K562 (cell line): Measurements from ENCODE around the gene BAG5. TPM values are rescaled to one million over a fixed set of nuclear protein-coding genes. Genes with fewer than 3 reads are reported as not detected.

Source experiments
- CBX3 ChIP-seq, 2 experiments: IDR thresholded peaks; 1 replicate in 1 of 2; 2 replicates in 1 of 2; pipeline ENCODE4 v1.6.1; 2012; ENCODE audit warnings: inconsistent platforms in 2 of 2, low read length in 2 of 2, borderline replicate concordance in 1 of 2, control low read depth in 1 of 2
- FIP1L1 ChIP-seq: fragments of 200-400 bp; formaldehyde crosslinking; IDR thresholded peaks from 2 replicates; pipeline ENCODE4 v1.6.1; 2018; ENCODE audit warnings: mild to moderate bottlenecking, low read depth, low read length; ENCODE audit not compliant: poor library complexity, severe bottlenecking
- FOS ChIP-seq: IDR thresholded peaks from 3 replicates; pipeline ENCODE4 v1.6.1; 2011; ENCODE audit not compliant: insufficient read length; ENCODE audit errors: extremely low read depth
- FOXK1 ChIP-seq: sonication (generic); formaldehyde crosslinking; IDR thresholded peaks from 2 replicates; pipeline ENCODE4 v1.8.0; 2022; ENCODE audit warnings: missing genetic modification reagents, mild to moderate bottlenecking, borderline replicate concordance
- HIVEP1 ChIP-seq: fragments of 250-450 bp; sonication (Bioruptor Pico); IDR thresholded peaks from 2 replicates; pipeline ENCODE4 v1.4.0; 2020; ENCODE audit warnings: mild to moderate bottlenecking
- PRPF4 ChIP-seq: fragments of 200-400 bp; formaldehyde crosslinking; IDR thresholded peaks from one replicate; pipeline ENCODE4 v1.6.1; 2017; ENCODE audit warnings: low read length, low read depth, mild to moderate bottlenecking; ENCODE audit not compliant: insufficient read depth, poor library complexity, severe bottlenecking
- SAP30 ChIP-seq: fragments of 200-600 bp; sonication (generic); IDR thresholded peaks from 2 replicates; pipeline ENCODE4 v1.6.1; 2012; ENCODE audit warnings: borderline replicate concordance, low read depth, mild to moderate bottlenecking, moderate library complexity, low read length, control low read depth, inconsistent platforms; ENCODE audit not compliant: insufficient read depth, poor library complexity, severe bottlenecking
- SRSF9 ChIP-seq: fragments of 200-400 bp; formaldehyde crosslinking; IDR thresholded peaks from 2 replicates; pipeline ENCODE4 v1.6.1; 2017; ENCODE audit warnings: low read depth, low read length, borderline replicate concordance
- ZNF124 ChIP-seq: sonication (generic); formaldehyde crosslinking; IDR thresholded peaks from 2 replicates; pipeline ENCODE4 v1.8.1; 2022; ENCODE audit warnings: missing genetic modification reagents
- ZNF165 ChIP-seq: fragments of 250-450 bp; sonication (Bioruptor Pico); IDR thresholded peaks from 2 replicates; pipeline ENCODE4 v1.4.0; 2020; ENCODE audit warnings: borderline replicate concordance
- ZNF184 ChIP-seq: sonication (generic); formaldehyde crosslinking; IDR thresholded peaks from 2 replicates; pipeline ENCODE4 v1.5.0; 2020; ENCODE audit warnings: missing genetic modification reagents
- ZNF75A ChIP-seq: fragments of 450-650 bp; formaldehyde crosslinking; IDR thresholded peaks from 2 replicates; pipeline ENCODE4 v1.4.0; 2020; ENCODE audit warnings: mild to moderate bottlenecking
- polyA plus RNA-seq, 8 experiments: library from polyadenylated mRNA; depleted of rRNA in 4 of 8; stranded (reverse) in 5 of 8; unstranded in 3 of 8; fragments of >200 nt; fragmentation: Nextera tagmentation in 2 of 8; fragmentation: Illumina TruSeq in 1 of 8; extraction: Ambion mirVana in 2 of 8; extraction: Trizol in 1 of 8; gene quantifications; 2 replicates each; pipeline versions ENCODE4 v1.2.1 to v1.2.3, GENCODE V29; 2011 to 2014; ENCODE audit warnings: inconsistent platforms in 1 of 8, missing spikeins in 1 of 8
- total RNA-seq, 7 experiments: library from RNA; depleted of rRNA in 6 of 7; stranded (reverse); fragments of >200 nt in 6 of 7; fragmentation: Illumina TruSeq in 2 of 7; extraction: Trizol in 2 of 7; gene quantifications; 2 replicates each; pipeline versions ENCODE4 v1.2.1 to v1.2.3, GENCODE V29; 2011 to 2021; ENCODE audit warnings: low replicate concordance in 1 of 7
- TF ChIP-seq, protein P1 (sequence below), 2 experiments: IDR thresholded peaks; 2 replicates each; pipeline ENCODE4 v1.6.1; 2012; ENCODE audit warnings: improper control_type of control experiment in 2 of 2, low read depth in 2 of 2, low read length in 2 of 2, borderline replicate concordance in 1 of 2
- TF ChIP-seq, protein P2 (sequence below): fragments of 250-450 bp; sonication (Bioruptor Pico); IDR thresholded peaks from 2 replicates; pipeline ENCODE4 v1.8.0; 2021; ENCODE audit warnings: mild to moderate bottlenecking, moderate library complexity
- TF ChIP-seq, protein P3 (sequence below): fragments of 250-450 bp; sonication (Bioruptor Pico); IDR thresholded peaks from 2 replicates; pipeline ENCODE4 v1.5.1; 2021; ENCODE audit warnings: mild to moderate bottlenecking
- TF ChIP-seq, protein P4 (sequence below): fragments of 250-450 bp; sonication (Bioruptor Pico); IDR thresholded peaks from 2 replicates; pipeline ENCODE4 v1.5.0; 2022; ENCODE audit warnings: mild to moderate bottlenecking
- TF ChIP-seq, protein P5 (sequence below): fragments of 250-450 bp; sonication (Bioruptor Pico); IDR thresholded peaks from 2 replicates; pipeline ENCODE4 v1.5.0; 2021

Gene BAG5
- total and polyA plus RNA-seq, 9 of the 15 experiments (the other 6 are each of a cell fraction or from before 2014, with no cell fraction given), result 7.9 to 21.4 (median 13.2) TPM

DNA sequence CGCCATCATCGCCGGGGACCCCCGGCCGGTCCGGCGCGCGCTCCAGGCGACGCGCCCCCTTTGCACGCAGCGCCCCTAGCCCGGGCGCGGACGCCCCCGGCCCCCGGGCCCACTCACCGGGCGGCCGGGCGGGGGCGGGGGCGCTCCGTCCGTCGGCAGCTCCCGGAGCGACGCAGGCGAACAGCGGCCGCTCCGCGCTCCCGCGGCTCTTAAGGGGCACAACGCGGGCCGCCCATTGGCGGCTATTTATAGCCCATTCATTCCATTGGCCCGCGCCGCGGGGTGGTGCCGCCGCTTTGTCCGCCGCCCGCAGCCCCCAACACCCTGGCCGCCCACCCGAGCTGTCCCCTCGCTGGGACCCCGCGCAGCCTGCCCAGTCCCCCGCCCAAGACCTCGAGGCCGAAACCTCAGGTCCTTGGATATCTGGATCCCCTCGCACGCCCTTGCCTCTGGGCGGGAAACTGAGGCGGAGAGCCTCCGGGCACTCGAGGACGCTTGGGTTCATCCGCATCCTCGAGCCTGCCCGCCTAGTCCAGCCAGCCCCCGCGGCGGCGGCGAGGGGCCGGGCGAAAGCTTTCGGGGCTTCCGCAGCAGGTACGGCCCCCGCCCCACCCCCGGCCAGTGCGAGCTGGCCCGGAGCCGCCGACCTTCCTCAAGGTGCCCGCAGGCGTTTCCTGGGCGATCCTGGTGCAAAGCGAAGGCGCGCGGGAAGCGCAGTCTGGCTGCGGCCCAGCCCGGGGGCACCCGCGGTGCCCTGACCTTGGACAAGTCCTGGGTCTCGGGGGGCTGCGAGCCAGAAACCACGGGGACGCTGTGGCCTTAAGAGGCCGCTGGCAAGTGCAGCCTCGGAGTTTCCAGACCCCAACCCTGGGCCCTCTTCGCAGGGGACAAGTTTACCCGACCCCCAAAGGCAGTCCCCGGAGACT is 39.5 kb downstream of the BAG5 start, which contains the start of gene CKB (continued):
- TF ChIP-seq, protein P1, sequence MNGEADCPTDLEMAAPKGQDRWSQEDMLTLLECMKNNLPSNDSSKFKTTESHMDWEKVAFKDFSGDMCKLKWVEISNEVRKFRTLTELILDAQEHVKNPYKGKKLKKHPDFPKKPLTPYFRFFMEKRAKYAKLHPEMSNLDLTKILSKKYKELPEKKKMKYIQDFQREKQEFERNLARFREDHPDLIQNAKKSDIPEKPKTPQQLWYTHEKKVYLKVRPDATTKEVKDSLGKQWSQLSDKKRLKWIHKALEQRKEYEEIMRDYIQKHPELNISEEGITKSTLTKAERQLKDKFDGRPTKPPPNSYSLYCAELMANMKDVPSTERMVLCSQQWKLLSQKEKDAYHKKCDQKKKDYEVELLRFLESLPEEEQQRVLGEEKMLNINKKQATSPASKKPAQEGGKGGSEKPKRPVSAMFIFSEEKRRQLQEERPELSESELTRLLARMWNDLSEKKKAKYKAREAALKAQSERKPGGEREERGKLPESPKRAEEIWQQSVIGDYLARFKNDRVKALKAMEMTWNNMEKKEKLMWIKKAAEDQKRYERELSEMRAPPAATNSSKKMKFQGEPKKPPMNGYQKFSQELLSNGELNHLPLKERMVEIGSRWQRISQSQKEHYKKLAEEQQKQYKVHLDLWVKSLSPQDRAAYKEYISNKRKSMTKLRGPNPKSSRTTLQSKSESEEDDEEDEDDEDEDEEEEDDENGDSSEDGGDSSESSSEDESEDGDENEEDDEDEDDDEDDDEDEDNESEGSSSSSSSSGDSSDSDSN (IDR thresholded peaks at IDR 0.05; ENCODE audit: borderline replicate concordance in 1 of 2, low read depth in 2 of 2, low read length in 2 of 2), result no peak
- TF ChIP-seq, protein P2, sequence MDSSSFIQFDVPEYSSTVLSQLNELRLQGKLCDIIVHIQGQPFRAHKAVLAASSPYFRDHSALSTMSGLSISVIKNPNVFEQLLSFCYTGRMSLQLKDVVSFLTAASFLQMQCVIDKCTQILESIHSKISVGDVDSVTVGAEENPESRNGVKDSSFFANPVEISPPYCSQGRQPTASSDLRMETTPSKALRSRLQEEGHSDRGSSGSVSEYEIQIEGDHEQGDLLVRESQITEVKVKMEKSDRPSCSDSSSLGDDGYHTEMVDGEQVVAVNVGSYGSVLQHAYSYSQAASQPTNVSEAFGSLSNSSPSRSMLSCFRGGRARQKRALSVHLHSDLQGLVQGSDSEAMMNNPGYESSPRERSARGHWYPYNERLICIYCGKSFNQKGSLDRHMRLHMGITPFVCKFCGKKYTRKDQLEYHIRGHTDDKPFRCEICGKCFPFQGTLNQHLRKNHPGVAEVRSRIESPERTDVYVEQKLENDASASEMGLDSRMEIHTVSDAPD, result no peak
- TF ChIP-seq ZNF165 (CRISPR knock-in tag), result no peak
- TF ChIP-seq FOXK1 (CRISPR knock-in tag), result no peak
- TF ChIP-seq ZNF124 (CRISPR knock-in tag), result no peak
- TF ChIP-seq PRPF4, result peak; percentile 74
- no peak for TF ChIP-seq HIVEP1 (CRISPR knock-in tag)
- no peak for TF ChIP-seq ZNF75A
- TF ChIP-seq SAP30, result no peak
- no peak for TF ChIP-seq SRSF9
- peak; percentile 35 for TF ChIP-seq FOS
- TF ChIP-seq, protein P3, sequence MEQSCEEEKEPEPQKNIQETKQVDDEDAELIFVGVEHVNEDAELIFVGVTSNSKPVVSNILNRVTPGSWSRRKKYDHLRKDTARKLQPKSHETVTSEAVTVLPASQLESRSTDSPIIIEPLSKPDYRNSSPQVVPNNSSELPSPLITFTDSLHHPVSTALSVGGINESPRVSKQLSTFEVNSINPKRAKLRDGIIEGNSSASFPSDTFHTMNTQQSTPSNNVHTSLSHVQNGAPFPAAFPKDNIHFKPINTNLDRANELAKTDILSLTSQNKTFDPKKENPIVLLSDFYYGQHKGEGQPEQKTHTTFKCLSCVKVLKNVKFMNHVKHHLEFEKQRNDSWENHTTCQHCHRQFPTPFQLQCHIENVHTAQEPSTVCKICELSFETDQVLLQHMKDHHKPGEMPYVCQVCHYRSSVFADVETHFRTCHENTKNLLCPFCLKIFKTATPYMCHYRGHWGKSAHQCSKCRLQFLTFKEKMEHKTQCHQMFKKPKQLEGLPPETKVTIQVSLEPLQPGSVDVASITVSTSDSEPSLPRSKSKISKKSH, result no peak
- TF ChIP-seq, protein P4, sequence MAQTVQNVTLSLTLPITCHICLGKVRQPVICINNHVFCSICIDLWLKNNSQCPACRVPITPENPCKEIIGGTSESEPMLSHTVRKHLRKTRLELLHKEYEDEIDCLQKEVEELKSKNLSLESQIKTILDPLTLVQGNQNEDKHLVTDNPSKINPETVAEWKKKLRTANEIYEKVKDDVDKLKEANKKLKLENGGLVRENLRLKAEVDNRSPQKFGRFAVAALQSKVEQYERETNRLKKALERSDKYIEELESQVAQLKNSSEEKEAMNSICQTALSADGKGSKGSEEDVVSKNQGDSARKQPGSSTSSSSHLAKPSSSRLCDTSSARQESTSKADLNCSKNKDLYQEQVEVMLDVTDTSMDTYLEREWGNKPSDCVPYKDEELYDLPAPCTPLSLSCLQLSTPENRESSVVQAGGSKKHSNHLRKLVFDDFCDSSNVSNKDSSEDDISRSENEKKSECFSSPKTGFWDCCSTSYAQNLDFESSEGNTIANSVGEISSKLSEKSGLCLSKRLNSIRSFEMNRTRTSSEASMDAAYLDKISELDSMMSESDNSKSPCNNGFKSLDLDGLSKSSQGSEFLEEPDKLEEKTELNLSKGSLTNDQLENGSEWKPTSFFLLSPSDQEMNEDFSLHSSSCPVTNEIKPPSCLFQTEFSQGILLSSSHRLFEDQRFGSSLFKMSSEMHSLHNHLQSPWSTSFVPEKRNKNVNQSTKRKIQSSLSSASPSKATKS (CRISPR knock-in tag), result no peak
- TF ChIP-seq FIP1L1, result peak; percentile 31
- TF ChIP-seq ZNF184 (CRISPR knock-in tag), result no peak
- no peak for TF ChIP-seq CBX3 (IDR thresholded peaks at IDR 0.05; ENCODE audit: borderline replicate concordance in 1 of 2, low read length in 2 of 2)
- TF ChIP-seq, protein P5, sequence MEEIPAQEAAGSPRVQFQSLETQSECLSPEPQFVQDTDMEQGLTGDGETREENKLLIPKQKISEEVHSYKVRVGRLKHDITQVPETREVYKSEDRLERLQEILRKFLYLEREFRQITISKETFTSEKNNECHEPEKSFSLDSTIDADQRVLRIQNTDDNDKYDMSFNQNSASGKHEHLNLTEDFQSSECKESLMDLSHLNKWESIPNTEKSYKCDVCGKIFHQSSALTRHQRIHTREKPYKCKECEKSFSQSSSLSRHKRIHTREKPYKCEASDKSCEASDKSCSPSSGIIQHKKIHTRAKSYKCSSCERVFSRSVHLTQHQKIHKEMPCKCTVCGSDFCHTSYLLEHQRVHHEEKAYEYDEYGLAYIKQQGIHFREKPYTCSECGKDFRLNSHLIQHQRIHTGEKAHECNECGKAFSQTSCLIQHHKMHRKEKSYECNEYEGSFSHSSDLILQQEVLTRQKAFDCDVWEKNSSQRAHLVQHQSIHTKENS (CRISPR knock-in tag), result no peak
